Measurements from ENCODE around the gene ALOX15B. TPM values are rescaled to one million over a fixed set of nuclear protein-coding genes. Genes with fewer than 3 reads are reported as not detected.

Gene ALOX15B
- total RNA-seq, 1 experiment from 2014 or later: not detected

- POLR2A ChIA-PET (ENCODE audit: unreplicated experiment): interaction anchor here (0.6 kb wide), 1 partner anchor 196 kb away, joined by 10 read pairs; no protein-coding TSS in a partner anchor
Observed at GRCh38 chr17:8068736-8069586, 30.1 kb downstream of the ALOX15B start.

DNA sequence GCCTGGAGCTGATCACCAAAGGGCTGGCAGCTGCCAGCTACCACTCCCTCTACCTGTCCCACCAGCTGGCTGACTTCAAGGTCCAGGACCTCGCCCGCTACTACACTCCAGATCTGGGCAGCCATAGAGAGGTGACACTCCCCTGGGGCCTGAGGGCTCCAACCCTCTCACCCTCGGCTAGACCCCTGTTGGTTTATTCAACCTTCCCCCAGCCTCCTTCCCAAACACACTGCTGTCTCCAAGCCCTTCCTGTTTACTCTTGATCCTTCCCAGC, 30.7 kb downstream of the ALOX15B start:
- POLR2A ChIA-PET (ENCODE audit: unreplicated experiment): interaction anchor here (0.6 kb wide), 1 partner anchor 197 kb away, joined by 10 read pairs; no protein-coding TSS in a partner anchor
- CTCF ChIA-PET: interaction anchor here (1.0 kb wide), 1 partner anchor 9 kb away, joined by 4 read pairs; no protein-coding TSS in a partner anchor
- TF ChIP-seq, protein P1, sequence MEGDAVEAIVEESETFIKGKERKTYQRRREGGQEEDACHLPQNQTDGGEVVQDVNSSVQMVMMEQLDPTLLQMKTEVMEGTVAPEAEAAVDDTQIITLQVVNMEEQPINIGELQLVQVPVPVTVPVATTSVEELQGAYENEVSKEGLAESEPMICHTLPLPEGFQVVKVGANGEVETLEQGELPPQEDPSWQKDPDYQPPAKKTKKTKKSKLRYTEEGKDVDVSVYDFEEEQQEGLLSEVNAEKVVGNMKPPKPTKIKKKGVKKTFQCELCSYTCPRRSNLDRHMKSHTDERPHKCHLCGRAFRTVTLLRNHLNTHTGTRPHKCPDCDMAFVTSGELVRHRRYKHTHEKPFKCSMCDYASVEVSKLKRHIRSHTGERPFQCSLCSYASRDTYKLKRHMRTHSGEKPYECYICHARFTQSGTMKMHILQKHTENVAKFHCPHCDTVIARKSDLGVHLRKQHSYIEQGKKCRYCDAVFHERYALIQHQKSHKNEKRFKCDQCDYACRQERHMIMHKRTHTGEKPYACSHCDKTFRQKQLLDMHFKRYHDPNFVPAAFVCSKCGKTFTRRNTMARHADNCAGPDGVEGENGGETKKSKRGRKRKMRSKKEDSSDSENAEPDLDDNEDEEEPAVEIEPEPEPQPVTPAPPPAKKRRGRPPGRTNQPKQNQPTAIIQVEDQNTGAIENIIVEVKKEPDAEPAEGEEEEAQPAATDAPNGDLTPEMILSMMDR (conservative IDR thresholded peaks at IDR 0.05): no peak
- TF ChIP-seq EZH2 (IDR thresholded peaks at IDR 0.05; ENCODE audit: low read depth): no peak
- DNase-seq: no peak
- Histone ChIP-seq H3K4me1 (replicated peaks; ENCODE audit: insufficient read depth) (no peaks in the 10 kb centered on the region), H2AFZ (no peak overlapping the region), H3K27ac (no peak overlapping the region), H4K20me1 (ENCODE audit: insufficient read depth) (no peaks in the 10 kb centered on the region), H3K9me2 (ENCODE audit: insufficient read depth) (no peaks in the 10 kb centered on the region), H3K4me3 (no peak overlapping the region), H3K79me2 (ENCODE audit: low read depth) (no peaks in the 10 kb centered on the region), H3K36me3 (ENCODE audit: low read depth) (no peaks in the 10 kb centered on the region), H3F3A (ENCODE audit: insufficient read depth, low read depth) (no peaks in the 10 kb centered on the region), H3K9me3 (ENCODE audit: insufficient read depth, low read depth) (no peaks in the 10 kb centered on the region), H3K27me3 (ENCODE audit: insufficient read depth, low read depth) (peaks cover 10% of the 10 kb centered on the region; the same call in 1 of the 2 replicates), H3K4me2 (no peak overlapping the region)
- BruUV-seq (replicated peaks): no TSS peak
- intact Hi-C loops (cut with micrococcal nuclease; ENCODE audit: unreplicated experiment): loop anchor here (10.0 kb wide), 1 partner anchor 1455 kb away; no protein-coding TSS in a partner anchor

More at GRCh38 chr17:8068736-8069586, 30.1 kb downstream of the ALOX15B start:
- no peak for DNase-seq
- Histone ChIP-seq H3K27me3 (ENCODE audit: insufficient read depth, low read depth) (peaks cover 4% of the 10 kb centered on the region; the same call in 1 of the 2 replicates), H2AFZ (no peak overlapping the region), H3K9me3 (ENCODE audit: insufficient read depth, low read depth) (no peaks in the 10 kb centered on the region), H3K9me2 (ENCODE audit: insufficient read depth) (no peaks in the 10 kb centered on the region), H3F3A (ENCODE audit: insufficient read depth, low read depth) (no peaks in the 10 kb centered on the region), H3K4me3 (no peak overlapping the region), H3K4me1 (replicated peaks; ENCODE audit: insufficient read depth) (no peaks in the 10 kb centered on the region), H3K4me2 (no peak overlapping the region), H3K36me3 (ENCODE audit: low read depth) (no peaks in the 10 kb centered on the region), H4K20me1 (ENCODE audit: insufficient read depth) (no peaks in the 10 kb centered on the region), H3K27ac (no peak overlapping the region), H3K79me2 (ENCODE audit: low read depth) (no peaks in the 10 kb centered on the region)
- no TSS peak for BruUV-seq (replicated peaks)
- TF ChIP-seq, protein P1 (conservative IDR thresholded peaks at IDR 0.05): no peak
- no peak for TF ChIP-seq EZH2 (IDR thresholded peaks at IDR 0.05; ENCODE audit: low read depth)
- intact Hi-C loops (cut with micrococcal nuclease; ENCODE audit: unreplicated experiment): loop anchor here (10.0 kb wide), 1 partner anchor 1456 kb away; no protein-coding TSS in a partner anchor
- CTCF ChIA-PET: interaction anchor here (1.0 kb wide), 1 partner anchor 9 kb away, joined by 4 read pairs; no protein-coding TSS in a partner anchor

DNA sequence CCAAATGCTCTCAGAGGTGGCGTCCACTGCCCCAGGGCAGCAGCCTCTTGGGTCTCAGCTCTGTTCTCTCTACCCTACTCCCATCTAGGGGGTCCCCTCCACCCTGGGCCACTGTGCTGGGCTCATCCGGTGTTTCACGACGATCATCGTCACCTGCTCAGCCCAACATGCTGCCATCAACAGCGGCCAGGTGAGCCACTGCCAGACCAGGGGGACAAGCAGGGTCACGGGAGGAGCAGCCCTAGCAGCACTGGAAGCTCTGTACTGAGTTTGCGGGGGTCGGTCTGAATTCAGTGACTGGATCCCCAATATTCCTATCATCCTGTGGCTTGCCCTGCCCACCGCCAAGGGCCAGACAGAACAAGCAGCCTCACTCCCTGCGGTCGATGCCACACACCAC, 32.6 kb downstream of the ALOX15B start:
- Histone ChIP-seq H3K36me3 (ENCODE audit: low read depth) (no peaks in the 10 kb centered on the region), H3K79me2 (ENCODE audit: low read depth) (no peaks in the 10 kb centered on the region), H3K9me2 (ENCODE audit: insufficient read depth) (no peaks in the 10 kb centered on the region), H3K27me3 (ENCODE audit: insufficient read depth, low read depth) (peaks cover 16% of the 10 kb centered on the region), H3K4me3 (no peak overlapping the region), H4K20me1 (ENCODE audit: insufficient read depth) (no peaks in the 10 kb centered on the region), H3K4me2 (no peak overlapping the region), H3K27ac (no peak overlapping the region), H3F3A (ENCODE audit: insufficient read depth, low read depth) (no peaks in the 10 kb centered on the region), H2AFZ (no peak overlapping the region), H3K9me3 (ENCODE audit: insufficient read depth, low read depth) (no peaks in the 10 kb centered on the region), H3K4me1 (replicated peaks; ENCODE audit: insufficient read depth) (no peaks in the 10 kb centered on the region)
- intact Hi-C loops (cut with micrococcal nuclease; ENCODE audit: unreplicated experiment): loop anchor here (5.0 kb wide), 1 partner anchor 86 kb away; no protein-coding TSS in a partner anchor
- TF ChIP-seq, protein P1 (conservative IDR thresholded peaks at IDR 0.05): no peak
- no peak for TF ChIP-seq EZH2 (IDR thresholded peaks at IDR 0.05; ENCODE audit: low read depth)
- no peak for DNase-seq
- ChIA-PET CTCF (interaction anchor here (2.3 kb wide), 1 partner anchor 17 kb away, joined by 4 read pairs; no protein-coding TSS in a partner anchor), POLR2A (ENCODE audit: unreplicated experiment) (no interaction called here)
- no TSS peak for BruUV-seq (replicated peaks)

Measured in PC-9 (cell line).